ENCODE results near the gene BAIAP2.

BAIAP2 gene

GRCh38 chr17:81037798-81038733, 3.1 kb downstream of the BAIAP2 start:
- TF ChIP-seq CTCF (conservative IDR thresholded peaks at IDR 0.05) (no peak), ZFX (IDR thresholded peaks at IDR 0.05) (no peak)
- H3K27ac ChIP-seq = peak overlapping the region; percentile 97

DNA sequence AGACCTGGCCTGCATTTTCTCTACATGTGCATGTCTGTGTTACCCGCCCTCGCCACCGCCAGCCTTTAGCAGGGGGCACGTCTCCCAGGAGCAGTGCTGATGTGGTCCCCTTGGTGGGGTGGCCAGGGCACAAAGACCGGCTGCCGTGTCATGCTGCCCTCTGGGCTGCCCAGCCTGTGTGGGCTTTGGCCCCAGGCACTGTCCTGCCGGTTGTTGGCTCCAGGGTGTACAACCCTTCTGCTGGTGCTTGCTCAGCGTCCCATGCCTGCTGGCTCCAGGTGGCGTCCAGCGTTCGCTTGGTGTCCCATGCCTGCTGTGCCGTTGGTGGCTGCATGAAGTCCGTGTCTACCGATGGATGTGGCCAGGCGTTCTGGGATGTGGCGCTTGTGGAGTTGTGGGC, 4.1 kb downstream of the BAIAP2 start:
- peak overlapping the region; percentile 97 for H3K27ac ChIP-seq
- no peak for TF ChIP-seq CTCF (conservative IDR thresholded peaks at IDR 0.05)
- no peak for TF ChIP-seq ZFX (IDR thresholded peaks at IDR 0.05)

- peak overlapping the region; percentile 9; the same call in 1 of the 2 replicates for H3K27ac ChIP-seq
- no peak for TF ChIP-seq ZFX (IDR thresholded peaks at IDR 0.05)
- no peak for TF ChIP-seq CTCF (conservative IDR thresholded peaks at IDR 0.05)
Measured at GRCh38 chr17:81039854-81040758, 5.2 kb downstream of the BAIAP2 start.

DNA sequence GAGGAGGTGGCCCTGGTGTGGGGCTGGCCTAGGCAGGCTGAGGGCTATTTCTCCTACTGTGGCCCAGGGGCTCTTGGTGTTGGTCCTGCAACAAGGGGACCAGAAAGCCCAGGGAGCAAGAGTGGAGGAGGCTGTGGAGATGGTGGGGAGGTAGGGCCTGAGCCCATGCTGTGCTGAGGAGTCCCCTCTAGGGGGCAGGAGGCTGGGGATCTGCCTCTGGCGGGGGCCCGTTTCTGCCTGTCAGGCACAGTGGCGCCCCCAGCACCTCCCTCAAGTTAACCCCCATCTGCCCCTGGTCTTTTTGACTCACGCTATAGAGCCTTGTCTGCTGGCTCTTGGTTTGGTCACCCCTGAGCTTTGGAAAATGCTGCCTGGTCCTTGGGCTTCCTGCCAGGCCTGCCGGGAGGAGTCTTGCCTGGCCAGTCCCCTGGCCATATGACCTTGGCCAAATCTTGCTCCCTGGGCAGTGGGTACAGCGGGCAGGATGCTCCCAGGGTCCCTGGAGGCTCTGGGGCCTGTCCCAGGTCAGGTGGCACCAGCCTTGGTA, 5.9 kb downstream of the BAIAP2 start:
- H3K27ac ChIP-seq = peak overlapping the region; percentile 9; the same call in 1 of the 2 replicates

GRCh38 chr17:81042606-81043005, 7.7 kb downstream of the BAIAP2 start:
- TF ChIP-seq ZFX (IDR thresholded peaks at IDR 0.05) = no peak
- TF ChIP-seq CTCF (conservative IDR thresholded peaks at IDR 0.05) = no peak
- H3K27ac ChIP-seq = no peak overlapping the region

More for the DNA sequence above, 5.9 kb downstream of the BAIAP2 start:
- TF ChIP-seq CTCF (conservative IDR thresholded peaks at IDR 0.05) (no peak; the same call in 1 of the 2 replicates), ZFX (IDR thresholded peaks at IDR 0.05) (no peak)

- H3K27ac ChIP-seq = no peak overlapping the region
Measured at GRCh38 chr17:81043319-81043724, 8.4 kb downstream of the BAIAP2 start.

More at GRCh38 chr17:81043319-81043724, 8.4 kb downstream of the BAIAP2 start:
- TF ChIP-seq ZFX (IDR thresholded peaks at IDR 0.05) (no peak), CTCF (conservative IDR thresholded peaks at IDR 0.05) (no peak)

Measured in C4-2B (cell line).